ENCODE measurements around the gene CEBPA.

The CEBPA gene

DNA sequence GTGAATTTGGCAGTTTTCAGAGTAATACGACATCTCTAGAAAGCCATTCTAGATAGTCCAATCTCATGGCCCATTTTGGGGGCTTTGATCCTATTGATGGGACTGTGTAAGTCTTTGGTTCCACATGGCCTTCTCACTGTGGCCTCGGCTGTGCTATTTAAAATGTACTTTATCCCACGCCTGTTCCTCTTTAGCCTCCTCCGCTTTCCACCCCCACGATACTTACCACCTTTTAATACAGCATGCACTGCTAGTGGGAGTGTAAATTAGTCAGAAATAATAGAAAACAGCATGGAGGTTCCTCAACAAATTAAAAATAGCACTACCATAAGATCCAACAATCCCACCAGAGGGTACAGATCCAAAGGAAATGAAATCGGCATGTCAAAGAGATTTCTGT is 42.8 kb upstream of the CEBPA start:
- no peak for DNase-seq (ENCODE audit: low read depth, low spot score)
- H3K4me3 ChIP-seq (ENCODE audit: insufficient read length, low read depth) = no peak overlapping the region
- no peaks in the 10 kb centered on the region for H3K4me1 ChIP-seq (ENCODE audit: insufficient read depth, insufficient read length)
- no peak for TF ChIP-seq ZNF274 (IDR thresholded peaks at IDR 0.05; ENCODE audit: low read depth, low read length)
- TF ChIP-seq YY1 (IDR thresholded peaks at IDR 0.05; ENCODE audit: insufficient read depth, insufficient read length) = no peak
- no peak for TF ChIP-seq SUZ12 (IDR thresholded peaks at IDR 0.05; ENCODE audit: extremely low read depth, insufficient read depth, insufficient read length)
- no peak overlapping the region for H3K9ac ChIP-seq (ENCODE audit: insufficient read length, low read depth)
- no peaks in the 10 kb centered on the region for H3K9me3 ChIP-seq (ENCODE audit: insufficient read depth, low read length)
- no peaks in the 10 kb centered on the region for H3K36me3 ChIP-seq (ENCODE audit: insufficient read depth, insufficient read length, low read length)
- no peaks in the 10 kb centered on the region for H3K27me3 ChIP-seq (ENCODE audit: insufficient read depth, insufficient read length)

DNA sequence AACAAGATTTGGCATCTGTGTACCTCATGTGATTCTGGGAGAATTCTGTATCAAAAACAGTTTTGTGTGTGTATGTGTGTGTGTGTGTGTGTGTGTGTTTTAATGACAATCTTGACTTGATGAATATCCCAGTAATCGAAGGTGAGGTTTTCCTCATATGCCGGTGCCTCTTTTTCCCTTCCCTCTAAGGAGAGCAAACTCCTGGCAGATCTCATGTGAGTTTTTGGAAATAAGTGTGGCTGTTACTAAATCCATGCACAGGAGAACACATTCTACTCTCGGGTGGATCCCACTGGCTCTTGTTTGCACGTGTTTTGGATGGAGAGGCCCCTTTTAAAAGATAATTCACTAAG is 42.2 kb upstream of the CEBPA start:
- Histone ChIP-seq H3K27me3 (ENCODE audit: insufficient read depth, insufficient read length) (no peaks in the 10 kb centered on the region), H3K9me3 (ENCODE audit: insufficient read depth, low read length) (no peaks in the 10 kb centered on the region), H3K9ac (ENCODE audit: insufficient read length, low read depth) (no peak overlapping the region), H3K4me1 (ENCODE audit: insufficient read depth, insufficient read length) (no peaks in the 10 kb centered on the region), H3K4me3 (ENCODE audit: insufficient read length, low read depth) (no peak overlapping the region), H3K36me3 (ENCODE audit: insufficient read depth, insufficient read length, low read length) (no peaks in the 10 kb centered on the region)
- DNase-seq (ENCODE audit: low read depth, low spot score) = no peak
- TF ChIP-seq YY1 (IDR thresholded peaks at IDR 0.05; ENCODE audit: insufficient read depth, insufficient read length) = no peak
- no peak for TF ChIP-seq SUZ12 (IDR thresholded peaks at IDR 0.05; ENCODE audit: extremely low read depth, insufficient read depth, insufficient read length)
- TF ChIP-seq ZNF274 (IDR thresholded peaks at IDR 0.05; ENCODE audit: low read depth, low read length) = no peak

DNA sequence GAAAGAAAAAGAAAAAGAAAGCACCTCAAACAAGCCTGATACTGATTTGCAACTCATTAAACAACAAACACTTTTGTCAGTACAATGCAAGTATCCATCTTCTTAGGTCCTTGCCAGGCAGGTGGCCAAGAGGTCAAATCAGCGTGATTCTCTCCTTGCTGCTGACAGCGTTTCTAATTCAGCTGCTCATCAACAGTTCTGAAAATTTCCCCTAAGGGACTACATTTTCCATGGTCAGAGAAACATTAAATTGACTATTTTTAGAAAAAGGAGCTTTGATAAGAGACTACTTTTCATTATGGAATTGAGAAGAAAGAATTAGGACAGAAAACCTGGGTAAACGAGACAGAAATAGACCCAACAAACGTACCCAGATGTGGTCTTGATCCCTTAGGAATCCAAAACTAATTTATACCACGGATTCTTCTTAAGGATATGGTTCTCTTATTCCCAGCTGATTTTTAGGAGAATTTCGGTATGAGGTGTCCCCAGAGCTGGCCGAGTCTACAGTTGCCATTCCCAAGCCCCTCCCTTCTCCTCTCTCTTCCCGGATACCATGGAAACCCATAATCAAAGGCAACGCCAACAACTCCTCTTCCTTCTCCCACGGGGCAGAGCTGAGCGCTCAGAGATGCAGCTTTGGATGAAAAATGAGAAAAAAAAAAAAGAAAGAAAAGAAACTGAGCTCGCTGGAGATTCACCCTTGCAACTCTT is 41.7 kb upstream of the CEBPA start:
- Histone ChIP-seq H3K27me3 (ENCODE audit: insufficient read depth, insufficient read length) (no peaks in the 10 kb centered on the region), H3K9me3 (ENCODE audit: insufficient read depth, low read length) (no peaks in the 10 kb centered on the region), H3K9ac (ENCODE audit: insufficient read length, low read depth) (no peak overlapping the region), H3K36me3 (ENCODE audit: insufficient read depth, insufficient read length, low read length) (no peaks in the 10 kb centered on the region), H3K4me3 (ENCODE audit: insufficient read length, low read depth) (no peak overlapping the region), H3K4me1 (ENCODE audit: insufficient read depth, insufficient read length) (no peaks in the 10 kb centered on the region)
- TF ChIP-seq SUZ12 (IDR thresholded peaks at IDR 0.05; ENCODE audit: extremely low read depth, insufficient read depth, insufficient read length) (no peak), ZNF274 (IDR thresholded peaks at IDR 0.05; ENCODE audit: low read depth, low read length) (no peak), YY1 (IDR thresholded peaks at IDR 0.05; ENCODE audit: insufficient read depth, insufficient read length) (no peak)
- no peak for DNase-seq (ENCODE audit: low read depth, low spot score)

DNA sequence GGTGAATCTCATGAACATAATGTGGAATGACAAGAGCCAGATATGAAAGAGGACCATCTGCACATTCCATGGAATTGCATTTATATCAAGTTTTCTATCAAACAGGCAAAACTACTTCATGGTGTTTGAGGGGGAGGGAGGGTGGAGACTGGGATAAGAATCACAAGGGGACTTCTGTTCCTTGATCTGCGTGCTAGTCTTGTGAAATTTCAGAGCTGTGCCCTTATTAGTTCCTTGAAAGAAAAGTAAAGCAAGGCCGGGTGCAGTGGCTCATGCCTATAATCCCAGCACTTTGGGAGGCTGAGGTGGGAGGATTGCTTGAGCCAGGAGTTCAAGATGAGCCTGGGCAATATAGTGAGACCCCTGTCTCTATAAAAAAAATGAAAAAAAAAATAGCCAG is 41.0 kb upstream of the CEBPA start:
- Histone ChIP-seq H3K36me3 (ENCODE audit: insufficient read depth, insufficient read length, low read length) (no peaks in the 10 kb centered on the region), H3K27me3 (ENCODE audit: insufficient read depth, insufficient read length) (no peaks in the 10 kb centered on the region), H3K4me1 (ENCODE audit: insufficient read depth, insufficient read length) (no peaks in the 10 kb centered on the region), H3K9me3 (ENCODE audit: insufficient read depth, low read length) (no peaks in the 10 kb centered on the region), H3K9ac (ENCODE audit: insufficient read length, low read depth) (no peak overlapping the region), H3K4me3 (ENCODE audit: insufficient read length, low read depth) (no peak overlapping the region)
- DNase-seq (ENCODE audit: low read depth, low spot score) = no peak
- TF ChIP-seq YY1 (IDR thresholded peaks at IDR 0.05; ENCODE audit: insufficient read depth, insufficient read length) (no peak), SUZ12 (IDR thresholded peaks at IDR 0.05; ENCODE audit: extremely low read depth, insufficient read depth, insufficient read length) (no peak), ZNF274 (IDR thresholded peaks at IDR 0.05; ENCODE audit: low read depth, low read length) (no peak)

DNA sequence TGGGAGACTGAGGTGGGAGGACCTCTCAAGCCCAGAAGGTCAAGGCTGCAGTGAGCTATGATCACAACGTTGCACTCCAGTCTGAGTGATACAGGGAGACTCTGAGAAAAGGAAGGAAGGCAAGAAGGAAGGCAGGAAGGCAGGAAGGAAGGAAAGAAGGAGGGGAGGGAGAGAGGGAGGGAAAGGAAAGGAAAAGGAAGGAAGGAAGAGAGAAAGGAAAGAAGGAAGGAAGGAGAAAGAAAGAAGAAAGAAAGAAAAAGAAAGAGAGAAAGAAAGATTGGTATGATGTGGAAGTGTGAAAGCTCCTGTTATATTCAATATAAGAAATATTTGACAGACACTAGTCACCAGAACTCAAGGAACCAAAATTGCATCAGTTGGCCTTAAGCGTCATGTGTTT is 38.7 kb upstream of the CEBPA start:
- Histone ChIP-seq H3K4me3 (ENCODE audit: insufficient read length, low read depth) (no peak overlapping the region), H3K9ac (ENCODE audit: insufficient read length, low read depth) (no peak overlapping the region), H3K27me3 (ENCODE audit: insufficient read depth, insufficient read length) (no peaks in the 10 kb centered on the region), H3K4me1 (ENCODE audit: insufficient read depth, insufficient read length) (no peaks in the 10 kb centered on the region), H3K36me3 (ENCODE audit: insufficient read depth, insufficient read length, low read length) (no peaks in the 10 kb centered on the region), H3K9me3 (ENCODE audit: insufficient read depth, low read length) (no peaks in the 10 kb centered on the region)
- TF ChIP-seq ZNF274 (IDR thresholded peaks at IDR 0.05; ENCODE audit: low read depth, low read length) (no peak), SUZ12 (IDR thresholded peaks at IDR 0.05; ENCODE audit: extremely low read depth, insufficient read depth, insufficient read length) (no peak), YY1 (IDR thresholded peaks at IDR 0.05; ENCODE audit: insufficient read depth, insufficient read length) (no peak)
- DNase-seq (ENCODE audit: low read depth, low spot score) = no peak

DNA sequence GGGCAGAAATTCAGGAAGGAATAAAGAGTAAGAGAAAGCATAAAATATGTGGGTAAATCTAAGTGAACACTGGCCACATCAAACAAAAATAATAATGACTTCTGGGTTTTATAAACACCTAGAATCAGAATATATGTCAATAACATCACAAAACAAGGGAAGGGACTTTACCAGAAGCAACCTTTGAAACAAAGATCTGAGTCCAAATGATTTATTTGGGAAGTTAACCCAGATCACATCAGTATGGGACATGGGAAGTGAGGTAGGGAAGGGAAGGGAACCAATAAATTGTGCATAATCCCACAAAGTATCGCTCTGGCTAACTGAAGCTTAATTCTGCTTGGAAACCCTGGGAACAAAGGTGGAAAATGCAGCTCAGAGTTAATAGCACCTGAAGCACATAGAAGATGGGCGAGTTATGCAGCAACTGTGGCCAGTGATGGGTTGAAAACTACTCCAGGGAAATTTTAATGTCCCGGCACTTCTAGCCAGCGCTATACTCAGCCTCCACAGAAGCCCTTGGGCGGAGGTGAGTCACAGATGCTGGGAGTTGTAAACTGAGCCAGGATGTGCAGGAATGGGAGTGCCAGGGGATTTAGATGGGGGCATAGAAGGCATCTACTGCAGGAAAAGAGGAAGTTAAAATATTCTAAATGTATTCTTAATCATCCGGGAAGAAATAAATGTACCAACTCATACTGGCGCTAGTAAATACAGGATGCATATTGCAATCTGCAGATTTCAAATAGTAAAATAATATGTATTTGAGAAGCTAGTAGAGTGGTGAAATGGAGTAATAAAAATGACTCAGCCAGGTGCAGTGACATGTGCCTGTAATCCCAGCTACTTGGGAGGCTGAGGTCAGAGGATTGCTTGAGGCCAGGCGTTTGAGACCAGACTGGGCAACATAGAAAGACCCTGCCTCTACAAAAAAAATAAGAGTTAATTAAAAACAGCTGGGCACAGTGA is 37.0 kb upstream of the CEBPA start:
- H3K4me3 ChIP-seq (ENCODE audit: insufficient read length, low read depth) = no peak overlapping the region
- H3K4me1 ChIP-seq (ENCODE audit: insufficient read depth, insufficient read length) = peaks cover 2% of the 10 kb centered on the region
- no peaks in the 10 kb centered on the region for H3K9me3 ChIP-seq (ENCODE audit: insufficient read depth, low read length)
- DNase-seq (ENCODE audit: low read depth, low spot score) = no peak
- H3K36me3 ChIP-seq (ENCODE audit: insufficient read depth, insufficient read length, low read length) = no peaks in the 10 kb centered on the region
- no peak for TF ChIP-seq YY1 (IDR thresholded peaks at IDR 0.05; ENCODE audit: insufficient read depth, insufficient read length)
- no peak for TF ChIP-seq ZNF274 (IDR thresholded peaks at IDR 0.05; ENCODE audit: low read depth, low read length)
- TF ChIP-seq SUZ12 (IDR thresholded peaks at IDR 0.05; ENCODE audit: extremely low read depth, insufficient read depth, insufficient read length) = no peak
- H3K9ac ChIP-seq (ENCODE audit: insufficient read length, low read depth) = no peak overlapping the region
- no peaks in the 10 kb centered on the region for H3K27me3 ChIP-seq (ENCODE audit: insufficient read depth, insufficient read length)

DNA sequence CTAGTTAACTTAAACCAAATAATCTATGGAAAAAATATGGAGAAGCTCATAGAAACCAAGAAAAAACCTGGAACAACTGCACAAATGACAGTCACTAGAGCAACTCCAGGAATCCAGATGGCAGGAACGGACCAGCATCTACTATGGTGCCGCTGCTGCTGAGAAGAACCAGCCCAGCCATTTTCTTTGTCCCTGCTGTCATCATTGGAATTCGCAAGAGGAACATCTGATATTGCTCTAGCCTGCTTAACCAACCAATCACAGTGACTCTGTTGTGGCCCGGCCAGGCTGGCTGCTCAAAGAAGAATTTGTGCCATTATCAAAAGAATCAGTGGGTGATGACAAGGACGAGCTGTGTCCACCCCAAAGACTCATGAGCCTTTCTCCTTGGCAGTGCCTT is 33.1 kb upstream of the CEBPA start:
- Histone ChIP-seq H3K4me3 (ENCODE audit: insufficient read length, low read depth) (no peak overlapping the region), H3K9me3 (ENCODE audit: insufficient read depth, low read length) (no peaks in the 10 kb centered on the region), H3K4me1 (ENCODE audit: insufficient read depth, insufficient read length) (peaks cover 2% of the 10 kb centered on the region), H3K9ac (ENCODE audit: insufficient read length, low read depth) (no peak overlapping the region), H3K36me3 (ENCODE audit: insufficient read depth, insufficient read length, low read length) (no peaks in the 10 kb centered on the region), H3K27me3 (ENCODE audit: insufficient read depth, insufficient read length) (no peaks in the 10 kb centered on the region)
- TF ChIP-seq YY1 (IDR thresholded peaks at IDR 0.05; ENCODE audit: insufficient read depth, insufficient read length) (no peak), SUZ12 (IDR thresholded peaks at IDR 0.05; ENCODE audit: extremely low read depth, insufficient read depth, insufficient read length) (no peak), ZNF274 (IDR thresholded peaks at IDR 0.05; ENCODE audit: low read depth, low read length) (no peak)
- DNase-seq (ENCODE audit: low read depth, low spot score) = no peak

All from NT2/D1 (cell line).